Upper lobe of left lung (tissue), 6 donors: ENCODE data around the gene FLOT2. TPM values are rescaled to one million over a fixed set of nuclear protein-coding genes. Genes with fewer than 3 reads are reported as not detected.
A peak's percentile ranks its signal among the peaks of the same experiment; 100 is the strongest.

ENCODE experiments used
- ATAC-seq, 2 donors: fragments of 200-7000 bp; cut with Tn5 transposase; one replicate each; pipeline ENCODE4 v1.9.1; 2022; ENCODE audit warnings: mild to moderate bottlenecking in 2 of 2, moderate library complexity in 2 of 2; ENCODE audit not compliant: low FRiP score in 2 of 2
- DNase-seq, 2 donors: peaks; one replicate each; pipeline ENCODE4 v3.0.0-alpha.2; 2019 to 2020
- H3K27ac ChIP-seq, 4 donors: fragments of 200-600 bp; sonication (generic); one replicate each; pipeline ENCODE4 v1.5.1; 2016 to 2019
- H3K27me3 ChIP-seq, 4 donors: fragments of 200-600 bp; sonication (generic); one replicate each; pipeline ENCODE4 v1.5.1; 2017 to 2019
- H3K36me3 ChIP-seq, 4 donors: fragments of 200-600 bp; sonication (generic); one replicate each; pipeline ENCODE4 v1.5.1; 2016 to 2019
- H3K4me1 ChIP-seq, 4 donors: fragments of 200-600 bp; sonication (generic); one replicate each; pipeline ENCODE4 v1.5.1; 2018 to 2019
- H3K4me3 ChIP-seq, 4 donors: fragments of 200-600 bp; sonication (generic); one replicate each; pipeline ENCODE4 v1.5.1; 2017 to 2019; ENCODE audit warnings: mild to moderate bottlenecking in 2 of 4, moderate library complexity in 1 of 4
- H3K9me3 ChIP-seq, 4 donors: fragments of 200-600 bp; sonication (generic); one replicate each; pipeline ENCODE4 v1.5.1; 2018 to 2019
- CTCF ChIP-seq, 6 experiments: fragments of 450-650 bp in 4 of 6; fragments of 200-600 bp in 2 of 6; sonication (generic) in 2 of 6; IDR thresholded peaks; one replicate each; pipeline ENCODE4 v1.5.1; 2016 to 2019; ENCODE audit warnings: antibody characterized with exemption in 6 of 6
- EP300 ChIP-seq, 4 donors: sonication (generic); formaldehyde crosslinking; IDR thresholded peaks; one replicate each; pipeline ENCODE4 v1.5.1; 2017; ENCODE audit warnings: antibody characterized with exemption in 4 of 4, control low read depth in 2 of 4
- POLR2A ChIP-seq, 4 donors: fragments of 450-650 bp; IDR thresholded peaks; one replicate each; pipeline ENCODE4 v1.5.1; 2016 to 2017; ENCODE audit warnings: antibody characterized with exemption in 4 of 4, mild to moderate bottlenecking in 2 of 4
- POLR2AphosphoS5 ChIP-seq, 2 donors: sonication (generic); formaldehyde crosslinking; IDR thresholded peaks; one replicate each; pipeline ENCODE4 v1.5.1; 2017; ENCODE audit warnings: antibody characterized with exemption in 2 of 2
- WGBS, 2 donors: methylation state at CpG; one replicate each; pipeline ENCODE4 v1.1.5; 2017 to 2018; 5-methylcytosine and 5-hydroxymethylcytosine counted together
- total RNA-seq, 6 donors: library from RNA; depleted of rRNA in 4 of 6; stranded (reverse); fragments of >200 nt in 4 of 6; gene quantifications; one replicate each; pipeline versions ENCODE4 v1.1.0 to v1.2.1, GENCODE V29; 2016 to 2021
- donor health status: DM: no; HTN: no; CAD: no; lungs with moderate emphysema.
- donor health status: DM: no; HTN: yes; CAD: no; lungs with severe emphysema.

The FLOT2 gene
- total RNA-seq, 6 donors from 2014 or later, result 75.4 to 211 (median 85.8) TPM

- 96 to 98% methylated on average over 15 to 17 of the region's 17 CpGs for WGBS, 2 donors
- peaks cover 39 to 89% (median 78%) of the 10 kb centered on the region in 4 donors for H3K36me3 ChIP-seq
Measured at GRCh38 chr17:28881533-28882056, 15.9 kb downstream of the FLOT2 start.

DNA sequence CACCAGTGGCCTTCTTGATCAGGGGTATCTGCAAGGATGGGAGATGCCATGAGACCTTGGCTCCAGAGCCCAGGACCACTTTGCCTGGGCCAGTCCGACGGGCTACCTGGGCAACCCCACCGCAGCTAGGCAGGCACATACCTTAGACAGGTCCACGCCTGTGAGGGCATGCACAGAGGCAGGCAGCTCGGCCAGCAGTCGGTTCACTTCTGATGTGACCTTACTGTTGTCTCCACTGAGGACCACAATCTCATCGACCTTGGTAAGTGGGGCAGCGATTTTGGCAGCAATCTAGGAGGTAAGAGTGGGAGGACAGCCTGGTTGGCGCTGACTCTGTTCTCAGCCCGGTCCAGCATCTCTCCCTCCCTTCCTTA lies 17.0 kb downstream of the FLOT2 start:
- Histone ChIP-seq H3K27me3 (no peaks in the 10 kb centered on the region), H3K27ac (no peak overlapping the region), H3K9me3 (no peaks in the 10 kb centered on the region), H3K4me3 (no peak overlapping the region), H3K36me3 (peaks cover 35 to 78% (median 69%) of the 10 kb centered on the region in 4 donors), H3K4me1 (no peaks in the 10 kb centered on the region)
- ATAC-seq, result no peak
- no peak for TF ChIP-seq EP300 (IDR thresholded peaks at IDR 0.05)
- TF ChIP-seq CTCF (IDR thresholded peaks at IDR 0.05), result no peak
- TF ChIP-seq POLR2AphosphoS5 (IDR thresholded peaks at IDR 0.05), result no peak
- TF ChIP-seq POLR2A (IDR thresholded peaks at IDR 0.05), result no peak
- 92 to 96% methylated on average over 8 to 10 of the region's 10 CpGs for WGBS, 2 donors
- peak in 1 of 2 donors; percentile 40 for DNase-seq

More at GRCh38 chr17:28881533-28882056, 15.9 kb downstream of the FLOT2 start:
- H3K4me1 ChIP-seq, result no peaks in the 10 kb centered on the region
- H3K27me3 ChIP-seq, result no peaks in the 10 kb centered on the region
- TF ChIP-seq CTCF (IDR thresholded peaks at IDR 0.05) (no peak), EP300 (IDR thresholded peaks at IDR 0.05) (no peak), POLR2A (IDR thresholded peaks at IDR 0.05) (no peak), POLR2AphosphoS5 (IDR thresholded peaks at IDR 0.05) (no peak)
- ATAC-seq, result no peak
- no peak overlapping the region for H3K27ac ChIP-seq
- peak in 1 of 2 donors; percentile 69 for DNase-seq
- H3K4me3 ChIP-seq, result no peak overlapping the region
- no peaks in the 10 kb centered on the region for H3K9me3 ChIP-seq

- H3K4me3 ChIP-seq, result no peak overlapping the region
- no peaks in the 10 kb centered on the region for H3K4me1 ChIP-seq
- peaks cover 29 to 73% (median 63%) of the 10 kb centered on the region in 4 donors for H3K36me3 ChIP-seq
- DNase-seq (no peak), ATAC-seq (no peak)
- H3K27ac ChIP-seq, result no peak overlapping the region
- TF ChIP-seq EP300 (IDR thresholded peaks at IDR 0.05) (no peak), POLR2AphosphoS5 (IDR thresholded peaks at IDR 0.05) (no peak), CTCF (IDR thresholded peaks at IDR 0.05) (no peak), POLR2A (IDR thresholded peaks at IDR 0.05) (no peak)
- no peaks in the 10 kb centered on the region for H3K9me3 ChIP-seq
- no peaks in the 10 kb centered on the region for H3K27me3 ChIP-seq
- WGBS, 2 donors, result 69 to 80% methylated on average over 8 to 9 of the region's 9 CpGs
Measured at GRCh38 chr17:28879886-28880571, 17.5 kb downstream of the FLOT2 start.

DNA sequence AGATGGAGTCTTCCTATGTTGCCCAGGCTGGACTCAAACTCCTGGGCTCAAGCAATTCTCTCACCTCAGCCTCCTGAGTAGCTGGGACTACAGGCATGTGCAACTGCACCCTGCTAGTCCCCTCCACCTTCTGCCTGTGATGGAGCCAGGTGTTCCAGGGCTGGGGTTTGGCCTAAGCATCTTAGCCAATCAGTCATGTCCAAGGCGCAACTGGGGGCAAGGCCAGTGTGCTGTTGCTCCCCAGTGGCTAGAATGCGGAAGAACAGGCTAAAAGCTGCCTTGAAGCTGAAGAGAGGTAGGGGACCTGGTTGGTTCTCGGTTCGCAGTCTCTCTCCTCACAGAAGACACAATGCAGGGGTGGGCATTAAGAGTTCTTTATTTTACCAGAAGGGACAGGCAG lies 18.6 kb downstream of the FLOT2 start:
- Histone ChIP-seq H3K27ac (no peak overlapping the region), H3K4me1 (no peaks in the 10 kb centered on the region), H3K9me3 (no peaks in the 10 kb centered on the region), H3K36me3 (peaks cover 29 to 62% (median 53%) of the 10 kb centered on the region in 4 donors), H3K4me3 (no peak overlapping the region), H3K27me3 (no peaks in the 10 kb centered on the region)
- ATAC-seq, result no peak
- no peak for DNase-seq
- WGBS, 2 donors, result 78 to 86% methylated on average over 4 of the region's 4 CpGs
- TF ChIP-seq CTCF (IDR thresholded peaks at IDR 0.05), result peak in 1 of 6 experiments; percentile 31
- no peak for TF ChIP-seq POLR2A (IDR thresholded peaks at IDR 0.05)
